Ovary (tissue), 3 donors: ENCODE data around the gene KCNJ6.

Experiments used
- CTCF ChIP-seq, 3 donors: fragments of 450-650 bp in 2 of 3; fragments of 200-600 bp in 1 of 3; IDR thresholded peaks; one replicate each; pipeline versions ENCODE4 v1.5.1 to v1.8.0; 2016 to 2022; ENCODE audit warnings: antibody characterized with exemption in 3 of 3, mild to moderate bottlenecking in 1 of 3
- POLR2A ChIP-seq: fragments of 450-650 bp; IDR thresholded peaks from one replicate; pipeline ENCODE4 v1.6.1; 2017; ENCODE audit warnings: antibody characterized with exemption, mild to moderate bottlenecking, moderate library complexity
- donor health status: DM: no; HTN: no; CAD: no.

- TF ChIP-seq CTCF (IDR thresholded peaks at IDR 0.05) (no peak), POLR2A (no peak)
These were observed 122.6 kb downstream of the KCNJ6 start for GRCh38 chr21:37793660-37794059.
